Lower leg skin (tissue), 4 donors: Measurements from ENCODE around the gene PAX5. TPM values are rescaled to one million over a fixed set of nuclear protein-coding genes. Genes with fewer than 3 reads are reported as not detected.
A peak's percentile ranks its signal among the peaks of the same experiment; 100 is the strongest.

ENCODE experiments used
- DNase-seq, 2 donors: peaks; one replicate each; pipeline ENCODE4 v3.0.0-alpha.2; 2019; ENCODE audit warnings: low spot score in 2 of 2
- H3K4me3 ChIP-seq: fragments of 200-600 bp; sonication (generic); 2 replicates; pipeline ENCODE4 v1.5.1; 2017; ENCODE audit warnings: mild to moderate bottlenecking, low read depth; ENCODE audit not compliant: poor library complexity, severe bottlenecking
- POLR2A ChIP-seq, 2 donors: fragments of 450-650 bp; IDR thresholded peaks; one replicate each; pipeline ENCODE4 v1.6.1; 2016 to 2017; ENCODE audit warnings: antibody characterized with exemption in 2 of 2, mild to moderate bottlenecking in 1 of 2, moderate library complexity in 1 of 2
- WGBS, 2 donors: methylation state at CpG; one replicate each; pipeline ENCODE4 v1.1.5; 2018; 5-methylcytosine and 5-hydroxymethylcytosine counted together
- intact Hi-C: fragments of 100-400 bp; cut with DNase I; formaldehyde crosslinking; loops from one replicate; pipeline ENCODE4 v1.15.0; 2023; ENCODE audit warnings: low total_unique reads
- total RNA-seq, 4 donors: library from RNA; depleted of rRNA; stranded (reverse); fragments of >200 nt; gene quantifications; one replicate each; pipeline ENCODE4 v1.1.0, GENCODE V29; 2016
- TF ChIP-seq, protein P1 (sequence below), 3 donors: fragments of 450-650 bp; IDR thresholded peaks; one replicate each; pipeline ENCODE4 v1.5.1; 2016; ENCODE audit warnings: antibody characterized with exemption in 3 of 3, mild to moderate bottlenecking in 3 of 3, moderate library complexity in 2 of 3

Gene PAX5
- total RNA-seq, 4 donors from 2014 or later: 0.02 to 0.08 (median 0.03) TPM; not detected in 1

DNA sequence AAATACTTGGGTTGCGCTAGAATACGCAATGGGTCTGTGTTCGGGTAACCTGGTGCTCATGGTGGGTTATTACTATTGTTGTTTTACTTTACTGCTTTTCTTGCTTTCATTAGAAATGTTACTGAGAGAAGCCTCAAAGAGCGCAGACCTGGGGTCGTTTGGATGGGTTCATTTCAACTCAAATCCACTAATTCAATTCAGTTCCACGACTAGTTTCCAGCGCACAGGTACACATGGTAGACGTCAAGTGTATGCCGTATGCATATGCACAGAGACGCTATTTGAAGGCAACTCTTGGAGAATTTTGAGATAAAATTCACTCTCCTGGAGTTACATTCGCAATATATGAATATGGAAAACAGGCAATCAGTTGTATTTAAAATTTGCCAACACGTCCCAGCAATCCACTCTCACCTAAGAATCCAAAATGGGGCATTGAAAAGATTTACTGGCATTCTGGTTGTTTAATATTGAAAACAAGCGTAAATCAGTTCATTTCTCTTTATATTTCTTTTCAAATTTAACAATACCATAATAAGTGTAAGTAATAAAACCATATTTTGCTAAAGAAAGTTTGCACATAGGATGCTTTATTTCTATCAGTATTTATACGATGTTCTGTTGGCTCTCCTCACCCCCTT, 4.4 kb upstream of the PAX5 start:
- no peak for TF ChIP-seq POLR2A (IDR thresholded peaks at IDR 0.05)
- TF ChIP-seq, protein P1, sequence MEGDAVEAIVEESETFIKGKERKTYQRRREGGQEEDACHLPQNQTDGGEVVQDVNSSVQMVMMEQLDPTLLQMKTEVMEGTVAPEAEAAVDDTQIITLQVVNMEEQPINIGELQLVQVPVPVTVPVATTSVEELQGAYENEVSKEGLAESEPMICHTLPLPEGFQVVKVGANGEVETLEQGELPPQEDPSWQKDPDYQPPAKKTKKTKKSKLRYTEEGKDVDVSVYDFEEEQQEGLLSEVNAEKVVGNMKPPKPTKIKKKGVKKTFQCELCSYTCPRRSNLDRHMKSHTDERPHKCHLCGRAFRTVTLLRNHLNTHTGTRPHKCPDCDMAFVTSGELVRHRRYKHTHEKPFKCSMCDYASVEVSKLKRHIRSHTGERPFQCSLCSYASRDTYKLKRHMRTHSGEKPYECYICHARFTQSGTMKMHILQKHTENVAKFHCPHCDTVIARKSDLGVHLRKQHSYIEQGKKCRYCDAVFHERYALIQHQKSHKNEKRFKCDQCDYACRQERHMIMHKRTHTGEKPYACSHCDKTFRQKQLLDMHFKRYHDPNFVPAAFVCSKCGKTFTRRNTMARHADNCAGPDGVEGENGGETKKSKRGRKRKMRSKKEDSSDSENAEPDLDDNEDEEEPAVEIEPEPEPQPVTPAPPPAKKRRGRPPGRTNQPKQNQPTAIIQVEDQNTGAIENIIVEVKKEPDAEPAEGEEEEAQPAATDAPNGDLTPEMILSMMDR (IDR thresholded peaks at IDR 0.05): no peak
- no peak overlapping the region for H3K4me3 ChIP-seq
- intact Hi-C loops: no loop called here
- DNase-seq: peak in 1 of 2 donors; percentile 54
- WGBS, 2 donors: 22 to 29% methylated on average over 14 of the region's 14 CpGs

DNA sequence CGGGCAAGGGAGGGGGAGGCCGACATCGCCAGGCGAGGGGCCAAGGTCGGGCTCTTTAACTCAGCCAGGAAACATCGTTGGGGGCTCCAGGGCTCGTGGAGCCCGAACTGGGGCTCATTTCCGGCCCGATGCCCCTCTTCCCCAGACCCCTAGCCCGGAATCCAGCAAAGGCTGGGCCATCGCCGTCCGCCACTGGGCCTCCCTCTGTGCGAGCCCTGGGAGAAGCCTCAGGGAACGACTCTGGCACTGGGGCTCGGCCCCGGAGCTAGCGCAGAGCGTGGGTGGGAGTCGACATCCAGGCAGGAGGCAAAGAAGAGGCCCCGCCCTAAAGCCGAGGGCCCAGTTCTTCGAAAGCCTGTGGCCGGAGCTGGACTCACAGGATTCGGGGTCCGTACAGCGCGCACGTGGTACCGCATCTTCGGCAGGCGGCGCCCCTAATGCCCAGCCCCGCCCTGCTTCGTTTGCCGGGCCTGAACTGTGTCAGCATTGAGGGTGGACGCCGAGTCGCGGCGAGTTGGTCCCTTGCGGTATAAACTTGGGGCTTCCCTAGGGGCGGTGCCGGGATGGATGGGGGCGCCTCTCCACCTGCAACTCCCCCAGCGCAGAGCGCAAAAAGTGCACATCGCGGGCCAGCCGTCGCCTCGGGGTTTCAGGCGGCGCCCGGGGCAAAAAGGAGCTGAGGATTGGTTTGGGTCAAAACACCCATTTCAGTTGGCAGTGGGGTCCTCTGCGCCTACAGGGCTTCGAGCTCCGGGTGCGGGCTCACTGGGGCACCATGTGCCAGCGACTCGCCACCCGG, 3.6 kb upstream of the PAX5 start:
- TF ChIP-seq, protein P1 (IDR thresholded peaks at IDR 0.05): no peak
- no peak for TF ChIP-seq POLR2A (IDR thresholded peaks at IDR 0.05)
- 8% methylated on average over 48 to 50 of the region's 63 CpGs for WGBS, 2 donors
- DNase-seq: no peak
- intact Hi-C loops: no loop called here
- H3K4me3 ChIP-seq: peak overlapping the region; percentile 37

DNA sequence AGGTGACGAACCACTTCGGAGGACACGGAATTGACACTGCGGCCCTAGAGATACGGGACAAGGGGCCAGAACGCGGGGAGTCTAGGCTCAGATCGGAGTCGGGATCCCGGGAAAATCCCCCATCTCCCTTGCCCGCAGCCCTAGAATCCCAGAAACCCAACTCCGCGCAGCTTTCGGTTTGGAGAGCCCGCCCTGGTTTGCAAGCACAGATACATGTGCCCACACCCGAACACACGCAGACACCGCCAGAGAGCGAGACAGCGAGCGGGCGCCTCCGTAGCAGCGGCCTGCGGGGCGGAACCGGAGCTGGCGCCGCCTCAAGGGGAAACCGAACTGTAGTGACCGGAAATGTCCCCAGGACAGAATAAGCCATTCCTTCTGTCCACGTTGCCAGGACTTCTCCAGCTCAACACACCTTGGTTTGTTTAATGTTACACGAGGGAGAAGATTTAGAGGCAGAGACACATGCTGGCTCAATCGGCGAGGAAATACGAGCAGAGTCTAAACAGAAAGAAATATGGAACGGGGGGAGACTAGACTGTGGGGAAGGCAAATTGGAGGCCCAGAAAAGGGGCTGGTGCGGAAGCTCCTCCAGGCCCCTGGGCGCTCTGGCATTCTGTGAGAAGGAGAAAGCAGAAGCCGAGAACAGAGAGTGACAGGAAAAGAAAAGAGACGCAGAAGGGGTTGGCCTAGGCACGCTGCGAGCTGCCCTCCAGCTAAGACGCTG, 2.9 kb upstream of the PAX5 start:
- peak in 1 of 2 donors; percentile 87 for DNase-seq
- H3K4me3 ChIP-seq: peak overlapping the region; percentile 37
- WGBS, 2 donors: 0 to 1% methylated on average over 34 to 40 of the region's 44 CpGs
- no peak for TF ChIP-seq POLR2A (IDR thresholded peaks at IDR 0.05)
- TF ChIP-seq, protein P1 (IDR thresholded peaks at IDR 0.05): no peak
- intact Hi-C loops: no loop called here

- 9 to 15% methylated on average over 12 to 16 of the region's 40 CpGs for WGBS, 2 donors
- TF ChIP-seq POLR2A (IDR thresholded peaks at IDR 0.05): no peak
- TF ChIP-seq, protein P1 (IDR thresholded peaks at IDR 0.05): no peak
- peak overlapping the region; percentile 37 for H3K4me3 ChIP-seq
- DNase-seq: peak in 1 of 2 donors; percentile 84
- intact Hi-C loops: no loop called here
Measured at GRCh38 chr9:37036371-37036775, 2.3 kb upstream of the PAX5 start.

GRCh38 chr9:37035648-37036370, 1.7 kb upstream of the PAX5 start:
- no peak overlapping the region for H3K4me3 ChIP-seq
- intact Hi-C loops: no loop called here
- TF ChIP-seq POLR2A (IDR thresholded peaks at IDR 0.05): no peak
- TF ChIP-seq, protein P1 (IDR thresholded peaks at IDR 0.05): no peak
- 4 to 6% methylated on average over 33 to 35 of the region's 35 CpGs for WGBS, 2 donors
- peak in 1 of 2 donors; percentile 80 for DNase-seq
